ENCODE data around the gene CLSTN2. TPM values are rescaled to one million over a fixed set of nuclear protein-coding genes. Genes with fewer than 3 reads are reported as not detected.

Gene CLSTN2
- total and polyA plus RNA-seq, 2 of the 13 experiments (the other 11 are each of a cell fraction or from before 2014, with no cell fraction given) = not detected

GRCh38 chr3:140178482-140178881, 243.5 kb downstream of the CLSTN2 start:
- FAIRE-seq (no peak), DNase-seq (ENCODE audit: low spot score) (no peak), ATAC-seq (no peak)
- Histone ChIP-seq H3K27me3 (ENCODE audit: control insufficient read depth in 1 of 2, insufficient read depth in 2 of 2, low read length in 2 of 2) (no peaks in the 10 kb centered on the region), H3K4me2 (ENCODE audit: low read depth, low read length) (no peak overlapping the region), H3K4me3 (replicated peaks in 1 of 3; ENCODE audit: insufficient read depth in 1 of 3, low read depth in 2 of 3, low read length in 3 of 3) (no peak overlapping the region), H3K9ac (ENCODE audit: insufficient read depth, low read depth, low read length) (no peak overlapping the region), H3K4me1 (ENCODE audit: insufficient read depth, low read length) (no peaks in the 10 kb centered on the region), H2AFZ (ENCODE audit: low read length) (no peak overlapping the region), H3K27ac (ENCODE audit: extremely low read length, insufficient read depth, low read length) (no peak overlapping the region), H3K79me2 (ENCODE audit: insufficient read depth, low read length) (no peaks in the 10 kb centered on the region), H3K9me3 (ENCODE audit: low read length) (no peaks in the 10 kb centered on the region), H4K20me1 (ENCODE audit: insufficient read depth, low read length) (no peaks in the 10 kb centered on the region), H3K36me3 (replicated peaks in 1 of 2; ENCODE audit: control insufficient read depth in 1 of 2, insufficient read depth in 2 of 2, low read length in 2 of 2) (no peaks in the 10 kb centered on the region)
- intact Hi-C loops (cut with micrococcal nuclease; ENCODE audit: unreplicated experiment) (no loop called here), in situ Hi-C loops (cut with HindIII; ENCODE audit: extremely low pct_ligation_motif_present, low pct_unique_long_range_greater_than_20kb) (no loop called here)
- 1% methylated on average over 5 of the region's 5 CpGs for WGBS (ENCODE audit: low lambda C conversion rate)
- ChIA-PET POLR2A (no interaction called here), CTCF (ENCODE audit: low intra/inter-chr PET ratio, low total read pairs) (no interaction called here)
- TF ChIP-seq KDM4B (CRISPR knock-in tag; IDR thresholded peaks at IDR 0.05) = no peak
- no peak for TF ChIP-seq SOX5 (CRISPR knock-in tag; IDR thresholded peaks at IDR 0.05; ENCODE audit: borderline replicate concordance)
- TF ChIP-seq TAF15 (IDR thresholded peaks at IDR 0.05; ENCODE audit: low read depth, low read length, poor library complexity, severe bottlenecking) = no peak
- no peak for TF ChIP-seq ZNF567 (CRISPR knock-in tag; IDR thresholded peaks at IDR 0.05; ENCODE audit: borderline replicate concordance)
- BruUV-seq (replicated peaks) = no TSS peak

GRCh38 chr3:140180603-140181002, 245.6 kb downstream of the CLSTN2 start:
- POLR2A ChIA-PET = no interaction called here
- WGBS (ENCODE audit: low lambda C conversion rate) = 0% methylated on average over 1 of the region's 1 CpG
- intact Hi-C loops (cut with micrococcal nuclease; ENCODE audit: unreplicated experiment) (no loop called here), in situ Hi-C loops (cut with HindIII; ENCODE audit: extremely low pct_ligation_motif_present, low pct_unique_long_range_greater_than_20kb) (no loop called here)
- H2AFZ ChIP-seq (ENCODE audit: low read length) = no peak overlapping the region
- H3K27me3 ChIP-seq (ENCODE audit: control insufficient read depth in 1 of 2, insufficient read depth in 2 of 2, low read length in 2 of 2) = no peaks in the 10 kb centered on the region
- BruUV-seq (replicated peaks) = no TSS peak
- H3K4me2 ChIP-seq (ENCODE audit: low read depth, low read length) = no peak overlapping the region
- no peak for ATAC-seq
- H3K4me1 ChIP-seq (ENCODE audit: insufficient read depth, low read length) = no peaks in the 10 kb centered on the region
- H3K4me3 ChIP-seq (replicated peaks in 1 of 3; ENCODE audit: insufficient read depth in 1 of 3, low read depth in 2 of 3, low read length in 3 of 3) = no peak overlapping the region
- H3K9me3 ChIP-seq (ENCODE audit: low read length) = no peaks in the 10 kb centered on the region
- CTCF ChIA-PET (ENCODE audit: low intra/inter-chr PET ratio, low total read pairs) = no interaction called here
- H3K9ac ChIP-seq (ENCODE audit: insufficient read depth, low read depth, low read length) = no peak overlapping the region
- DNase-seq (ENCODE audit: low spot score) = no peak
- H3K27ac ChIP-seq (ENCODE audit: extremely low read length, insufficient read depth, low read length) = no peak overlapping the region
- H3K36me3 ChIP-seq (replicated peaks in 1 of 2; ENCODE audit: control insufficient read depth in 1 of 2, insufficient read depth in 2 of 2, low read length in 2 of 2) = no peaks in the 10 kb centered on the region
- H3K79me2 ChIP-seq (ENCODE audit: insufficient read depth, low read length) = no peaks in the 10 kb centered on the region
- H4K20me1 ChIP-seq (ENCODE audit: insufficient read depth, low read length) = no peaks in the 10 kb centered on the region
- no peak for FAIRE-seq
- TF ChIP-seq ZNF615 (CRISPR knock-in tag; IDR thresholded peaks at IDR 0.05; ENCODE audit: borderline replicate concordance) (no peak), CBX1 (IDR thresholded peaks at IDR 0.05; ENCODE audit: low read depth) (no peak), ARID2 (CRISPR knock-in tag; IDR thresholded peaks at IDR 0.05; ENCODE audit: borderline replicate concordance) (no peak), ZNF569 (CRISPR knock-in tag; IDR thresholded peaks at IDR 0.05; ENCODE audit: borderline replicate concordance) (no peak), ZNF253 (CRISPR knock-in tag; IDR thresholded peaks at IDR 0.05; ENCODE audit: borderline replicate concordance) (no peak), ZNF260 (CRISPR knock-in tag; IDR thresholded peaks at IDR 0.05; ENCODE audit: borderline replicate concordance, low read depth) (no peak), PAWR (CRISPR knock-in tag; IDR thresholded peaks at IDR 0.05; ENCODE audit: borderline replicate concordance) (no peak), PLRG1 (conservative IDR thresholded peaks at IDR 0.05) (no peak), CSRNP1 (CRISPR knock-in tag; IDR thresholded peaks at IDR 0.05) (no peak), HDAC6 (IDR thresholded peaks at IDR 0.05; ENCODE audit: low read depth, low read length) (no peak), TAF1 (CRISPR knock-in tag; IDR thresholded peaks at IDR 0.05) (no peak), LCORL (IDR thresholded peaks at IDR 0.05) (no peak), LCORL (CRISPR knock-in tag; IDR thresholded peaks at IDR 0.05) (no peak), MXD3 (CRISPR knock-in tag; IDR thresholded peaks at IDR 0.05) (no peak), ZNF713 (CRISPR knock-in tag; IDR thresholded peaks at IDR 0.05) (no peak), SSRP1 (CRISPR knock-in tag; IDR thresholded peaks at IDR 0.05) (no peak), KLF12 (CRISPR knock-in tag; IDR thresholded peaks at IDR 0.05; ENCODE audit: borderline replicate concordance) (no peak)
